Measurements from ENCODE around the gene MMP24. TPM values are rescaled to one million over a fixed set of nuclear protein-coding genes. Genes with fewer than 3 reads are reported as not detected.
A peak's percentile ranks its signal among the peaks of the same experiment; 100 is the strongest.

MMP24 gene
- total and polyA plus RNA-seq, 2 of the 13 experiments (the other 11 are each of a cell fraction or from before 2014, with no cell fraction given): 0.29 to 0.35 TPM

GRCh38 chr20:35305682-35306556 lies 79.4 kb downstream of the MMP24 start (continued):
- TF ChIP-seq BRD4 (CRISPR knock-in tag; IDR thresholded peaks at IDR 0.05): no peak
- no peak for TF ChIP-seq POGZ (CRISPR knock-in tag; IDR thresholded peaks at IDR 0.05)
- no peak; the same call in 1 of the 2 replicates for TF ChIP-seq POLR2AphosphoS2 (IDR thresholded peaks at IDR 0.05; ENCODE audit: low read depth, low read length)
- TF ChIP-seq, protein P1, sequence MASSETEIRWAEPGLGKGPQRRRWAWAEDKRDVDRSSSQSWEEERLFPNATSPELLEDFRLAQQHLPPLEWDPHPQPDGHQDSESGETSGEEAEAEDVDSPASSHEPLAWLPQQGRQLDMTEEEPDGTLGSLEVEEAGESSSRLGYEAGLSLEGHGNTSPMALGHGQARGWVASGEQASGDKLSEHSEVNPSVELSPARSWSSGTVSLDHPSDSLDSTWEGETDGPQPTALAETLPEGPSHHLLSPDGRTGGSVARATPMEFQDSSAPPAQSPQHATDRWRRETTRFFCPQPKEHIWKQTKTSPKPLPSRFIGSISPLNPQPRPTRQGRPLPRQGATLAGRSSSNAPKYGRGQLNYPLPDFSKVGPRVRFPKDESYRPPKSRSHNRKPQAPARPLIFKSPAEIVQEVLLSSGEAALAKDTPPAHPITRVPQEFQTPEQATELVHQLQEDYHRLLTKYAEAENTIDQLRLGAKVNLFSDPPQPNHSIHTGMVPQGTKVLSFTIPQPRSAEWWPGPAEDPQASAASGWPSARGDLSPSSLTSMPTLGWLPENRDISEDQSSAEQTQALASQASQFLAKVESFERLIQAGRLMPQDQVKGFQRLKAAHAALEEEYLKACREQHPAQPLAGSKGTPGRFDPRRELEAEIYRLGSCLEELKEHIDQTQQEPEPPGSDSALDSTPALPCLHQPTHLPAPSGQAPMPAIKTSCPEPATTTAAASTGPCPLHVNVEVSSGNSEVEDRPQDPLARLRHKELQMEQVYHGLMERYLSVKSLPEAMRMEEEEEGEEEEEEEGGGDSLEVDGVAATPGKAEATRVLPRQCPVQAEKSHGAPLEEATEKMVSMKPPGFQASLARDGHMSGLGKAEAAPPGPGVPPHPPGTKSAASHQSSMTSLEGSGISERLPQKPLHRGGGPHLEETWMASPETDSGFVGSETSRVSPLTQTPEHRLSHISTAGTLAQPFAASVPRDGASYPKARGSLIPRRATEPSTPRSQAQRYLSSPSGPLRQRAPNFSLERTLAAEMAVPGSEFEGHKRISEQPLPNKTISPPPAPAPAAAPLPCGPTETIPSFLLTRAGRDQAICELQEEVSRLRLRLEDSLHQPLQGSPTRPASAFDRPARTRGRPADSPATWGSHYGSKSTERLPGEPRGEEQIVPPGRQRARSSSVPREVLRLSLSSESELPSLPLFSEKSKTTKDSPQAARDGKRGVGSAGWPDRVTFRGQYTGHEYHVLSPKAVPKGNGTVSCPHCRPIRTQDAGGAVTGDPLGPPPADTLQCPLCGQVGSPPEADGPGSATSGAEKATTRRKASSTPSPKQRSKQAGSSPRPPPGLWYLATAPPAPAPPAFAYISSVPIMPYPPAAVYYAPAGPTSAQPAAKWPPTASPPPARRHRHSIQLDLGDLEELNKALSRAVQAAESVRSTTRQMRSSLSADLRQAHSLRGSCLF (CRISPR knock-in tag; IDR thresholded peaks at IDR 0.05; ENCODE audit: borderline replicate concordance): no peak
- no peak for TF ChIP-seq MTF2 (CRISPR knock-in tag; IDR thresholded peaks at IDR 0.05; ENCODE audit: borderline replicate concordance)
- no peak; the same call in 1 of the 2 replicates for TF ChIP-seq AHR (CRISPR knock-in tag; IDR thresholded peaks at IDR 0.05)
- TF ChIP-seq ZNF549 (CRISPR knock-in tag; IDR thresholded peaks at IDR 0.05): no peak
- TF ChIP-seq XRCC5 (optimal IDR thresholded peaks at IDR 0.05; ENCODE audit: low read length): peak; percentile 95
- TF ChIP-seq ZEB1 (IDR thresholded peaks at IDR 0.05; ENCODE audit: insufficient replicate concordance, low read depth): no peak
- no peak for TF ChIP-seq FOXJ3 (CRISPR knock-in tag; IDR thresholded peaks at IDR 0.05; ENCODE audit: borderline replicate concordance)
- TF ChIP-seq RBFOX2 (IDR thresholded peaks at IDR 0.05; ENCODE audit: low read depth, low read length): no peak
- TF ChIP-seq ZNF251 (CRISPR knock-in tag; IDR thresholded peaks at IDR 0.05): no peak
- peak; percentile 76 for TF ChIP-seq IRF2 (CRISPR knock-in tag; IDR thresholded peaks at IDR 0.05)
- TF ChIP-seq, protein P2, sequence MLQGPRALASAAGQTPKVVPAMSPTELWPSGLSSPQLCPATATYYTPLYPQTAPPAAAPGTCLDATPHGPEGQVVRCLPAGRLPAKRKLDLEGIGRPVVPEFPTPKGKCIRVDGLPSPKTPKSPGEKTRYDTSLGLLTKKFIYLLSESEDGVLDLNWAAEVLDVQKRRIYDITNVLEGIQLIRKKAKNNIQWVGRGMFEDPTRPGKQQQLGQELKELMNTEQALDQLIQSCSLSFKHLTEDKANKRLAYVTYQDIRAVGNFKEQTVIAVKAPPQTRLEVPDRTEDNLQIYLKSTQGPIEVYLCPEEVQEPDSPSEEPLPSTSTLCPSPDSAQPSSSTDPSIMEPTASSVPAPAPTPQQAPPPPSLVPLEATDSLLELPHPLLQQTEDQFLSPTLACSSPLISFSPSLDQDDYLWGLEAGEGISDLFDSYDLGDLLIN (CRISPR knock-in tag; IDR thresholded peaks at IDR 0.05; ENCODE audit: borderline replicate concordance): no peak
- TF ChIP-seq ZNF703 (CRISPR knock-in tag; IDR thresholded peaks at IDR 0.05; ENCODE audit: borderline replicate concordance): no peak
- TF ChIP-seq HOXA5 (CRISPR knock-in tag; IDR thresholded peaks at IDR 0.05): no peak
- TF ChIP-seq NR2F2 (IDR thresholded peaks at IDR 0.05; ENCODE audit: borderline replicate concordance, low read depth): no peak
- no peak for TF ChIP-seq GLI4 (CRISPR knock-in tag; IDR thresholded peaks at IDR 0.05; ENCODE audit: borderline replicate concordance)
- no peak for TF ChIP-seq BCL6 (CRISPR knock-in tag; IDR thresholded peaks at IDR 0.05)
- no peak for TF ChIP-seq ZNF468 (CRISPR knock-in tag; IDR thresholded peaks at IDR 0.05)
- TF ChIP-seq, protein P3, sequence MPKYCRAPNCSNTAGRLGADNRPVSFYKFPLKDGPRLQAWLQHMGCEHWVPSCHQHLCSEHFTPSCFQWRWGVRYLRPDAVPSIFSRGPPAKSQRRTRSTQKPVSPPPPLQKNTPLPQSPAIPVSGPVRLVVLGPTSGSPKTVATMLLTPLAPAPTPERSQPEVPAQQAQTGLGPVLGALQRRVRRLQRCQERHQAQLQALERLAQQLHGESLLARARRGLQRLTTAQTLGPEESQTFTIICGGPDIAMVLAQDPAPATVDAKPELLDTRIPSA (CRISPR knock-in tag; IDR thresholded peaks at IDR 0.05; ENCODE audit: borderline replicate concordance): no peak
- TF ChIP-seq PHF21A (CRISPR knock-in tag; IDR thresholded peaks at IDR 0.05): 0 out of 2 replicates have a peak, but pooled peaks have one; percentile 13
- no peak for TF ChIP-seq YY1 (IDR thresholded peaks at IDR 0.05; ENCODE audit: insufficient read depth, insufficient replicate concordance, low read depth, low read length)
- no peak for TF ChIP-seq ZNF101 (CRISPR knock-in tag; IDR thresholded peaks at IDR 0.05; ENCODE audit: borderline replicate concordance, low read depth)
- TF ChIP-seq JUND (CRISPR knock-in tag; IDR thresholded peaks at IDR 0.05): peak; percentile 80

Measured in HepG2 (cell line).